Breast epithelium (tissue), 3 donors: Measurements from ENCODE around the gene CPNE4.

ENCODE experiments used
- POLR2A ChIP-seq: fragments of 450-650 bp; IDR thresholded peaks from one replicate; pipeline ENCODE4 v1.6.1; 2016; ENCODE audit warnings: antibody characterized with exemption, mild to moderate bottlenecking, moderate library complexity
- POLR2AphosphoS5 ChIP-seq, 3 donors: sonication (generic); formaldehyde crosslinking; IDR thresholded peaks; one replicate each; pipeline ENCODE4 v1.6.1; 2017; ENCODE audit warnings: antibody characterized with exemption in 3 of 3
- TF ChIP-seq, protein P1 (sequence below), 3 donors: fragments of 450-650 bp; IDR thresholded peaks; one replicate each; pipeline ENCODE4 v1.5.1; 2016 to 2017; ENCODE audit warnings: antibody characterized with exemption in 3 of 3, mild to moderate bottlenecking in 3 of 3, moderate library complexity in 3 of 3

DNA sequence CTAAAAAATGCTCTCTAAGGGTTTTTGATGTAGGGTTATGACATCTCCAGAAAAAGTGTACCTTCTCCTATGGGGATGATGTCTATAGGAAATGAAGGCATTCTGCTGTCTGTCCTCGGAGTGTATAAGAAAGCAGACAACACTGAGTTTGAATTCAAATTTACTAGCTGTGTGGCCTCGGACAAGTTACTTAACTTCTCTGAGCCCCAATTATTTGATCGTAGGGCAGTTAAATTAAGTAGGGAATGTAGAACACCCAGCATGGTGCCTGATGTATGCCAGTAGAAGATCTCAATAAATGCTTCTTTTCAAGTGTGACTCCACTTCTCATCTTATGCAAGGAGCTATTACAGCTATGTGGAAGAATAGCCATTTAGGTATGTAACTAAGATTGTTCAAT is 184.6 kb downstream of the CPNE4 start:
- TF ChIP-seq POLR2AphosphoS5 (IDR thresholded peaks at IDR 0.05) = no peak
- TF ChIP-seq, protein P1, sequence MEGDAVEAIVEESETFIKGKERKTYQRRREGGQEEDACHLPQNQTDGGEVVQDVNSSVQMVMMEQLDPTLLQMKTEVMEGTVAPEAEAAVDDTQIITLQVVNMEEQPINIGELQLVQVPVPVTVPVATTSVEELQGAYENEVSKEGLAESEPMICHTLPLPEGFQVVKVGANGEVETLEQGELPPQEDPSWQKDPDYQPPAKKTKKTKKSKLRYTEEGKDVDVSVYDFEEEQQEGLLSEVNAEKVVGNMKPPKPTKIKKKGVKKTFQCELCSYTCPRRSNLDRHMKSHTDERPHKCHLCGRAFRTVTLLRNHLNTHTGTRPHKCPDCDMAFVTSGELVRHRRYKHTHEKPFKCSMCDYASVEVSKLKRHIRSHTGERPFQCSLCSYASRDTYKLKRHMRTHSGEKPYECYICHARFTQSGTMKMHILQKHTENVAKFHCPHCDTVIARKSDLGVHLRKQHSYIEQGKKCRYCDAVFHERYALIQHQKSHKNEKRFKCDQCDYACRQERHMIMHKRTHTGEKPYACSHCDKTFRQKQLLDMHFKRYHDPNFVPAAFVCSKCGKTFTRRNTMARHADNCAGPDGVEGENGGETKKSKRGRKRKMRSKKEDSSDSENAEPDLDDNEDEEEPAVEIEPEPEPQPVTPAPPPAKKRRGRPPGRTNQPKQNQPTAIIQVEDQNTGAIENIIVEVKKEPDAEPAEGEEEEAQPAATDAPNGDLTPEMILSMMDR (IDR thresholded peaks at IDR 0.05) = no peak
- TF ChIP-seq POLR2A = no peak
